ENCODE results near the gene KIRREL3. TPM values are rescaled to one million over a fixed set of nuclear protein-coding genes. Genes with fewer than 3 reads are reported as not detected.

KIRREL3 gene
- polyA plus RNA-seq, 1 donor (not counting 4 experiments of a cell fraction or from before 2014, with no cell fraction given): 0.04 TPM

DNA sequence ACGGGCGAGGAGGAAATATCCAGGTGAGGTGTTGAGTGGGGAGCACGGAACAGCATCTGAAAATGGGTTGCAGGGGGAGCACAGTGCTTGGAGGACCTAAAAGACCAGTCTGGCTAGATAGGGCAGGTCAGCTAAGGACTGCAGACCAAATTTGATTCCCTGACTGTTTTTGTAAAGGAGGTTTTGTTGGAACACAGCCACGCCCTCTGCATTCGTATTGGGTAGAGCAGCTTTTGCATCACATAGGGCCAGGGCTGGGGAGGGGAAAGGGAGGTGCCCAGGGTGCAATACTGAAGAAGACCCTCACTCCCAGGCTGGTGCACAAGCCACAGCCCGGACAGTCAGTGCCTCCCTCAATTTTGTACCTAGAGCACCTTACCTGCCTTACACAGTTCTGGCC, 286.8 kb downstream of the KIRREL3 start:
- Histone ChIP-seq H3K4me2 (ENCODE audit: control insufficient read depth, extremely low read depth, insufficient read depth, low read depth, low read length) (no peak overlapping the region), H2AFZ (ENCODE audit: control insufficient read depth, low read length) (no peak overlapping the region), H3K79me2 (ENCODE audit: control insufficient read depth, insufficient read depth, low read length) (no peaks in the 10 kb centered on the region), H3K9ac (ENCODE audit: control insufficient read depth, extremely low read depth, insufficient read depth, low read length) (no peak overlapping the region), H3K9me1 (ENCODE audit: control insufficient read depth, extremely low read depth, insufficient read depth, low read length) (no peaks in the 10 kb centered on the region), H3K36me3 (ENCODE audit: control insufficient read depth in 2 of 2, extremely low read depth in 1 of 2, insufficient read depth in 2 of 2, low read length in 2 of 2) (no peaks in the 10 kb centered on the region), H3K27ac (ENCODE audit: control insufficient read depth, insufficient read depth, low read length) (no peak overlapping the region), H3K4me1 (ENCODE audit: control insufficient read depth, extremely low read depth, insufficient read depth, low read length) (no peaks in the 10 kb centered on the region), H4K20me1 (ENCODE audit: control insufficient read depth, extremely low read depth, insufficient read depth, low read length) (no peaks in the 10 kb centered on the region), H3K27me3 (ENCODE audit: control insufficient read depth, extremely low read depth, insufficient read depth, low read length) (no peaks in the 10 kb centered on the region), H3K4me3 (ENCODE audit: control insufficient read depth in 2 of 3, extremely low read depth in 1 of 3, insufficient read depth in 2 of 3, low read depth in 1 of 3, low read length in 3 of 3) (no peak overlapping the region), H3K9me3 (ENCODE audit: control insufficient read depth, low read depth, low read length) (no peaks in the 10 kb centered on the region)
- no peak for FAIRE-seq
- DNase-seq (ENCODE audit: low read depth, low spot score): no peak
- TF ChIP-seq, protein P1, sequence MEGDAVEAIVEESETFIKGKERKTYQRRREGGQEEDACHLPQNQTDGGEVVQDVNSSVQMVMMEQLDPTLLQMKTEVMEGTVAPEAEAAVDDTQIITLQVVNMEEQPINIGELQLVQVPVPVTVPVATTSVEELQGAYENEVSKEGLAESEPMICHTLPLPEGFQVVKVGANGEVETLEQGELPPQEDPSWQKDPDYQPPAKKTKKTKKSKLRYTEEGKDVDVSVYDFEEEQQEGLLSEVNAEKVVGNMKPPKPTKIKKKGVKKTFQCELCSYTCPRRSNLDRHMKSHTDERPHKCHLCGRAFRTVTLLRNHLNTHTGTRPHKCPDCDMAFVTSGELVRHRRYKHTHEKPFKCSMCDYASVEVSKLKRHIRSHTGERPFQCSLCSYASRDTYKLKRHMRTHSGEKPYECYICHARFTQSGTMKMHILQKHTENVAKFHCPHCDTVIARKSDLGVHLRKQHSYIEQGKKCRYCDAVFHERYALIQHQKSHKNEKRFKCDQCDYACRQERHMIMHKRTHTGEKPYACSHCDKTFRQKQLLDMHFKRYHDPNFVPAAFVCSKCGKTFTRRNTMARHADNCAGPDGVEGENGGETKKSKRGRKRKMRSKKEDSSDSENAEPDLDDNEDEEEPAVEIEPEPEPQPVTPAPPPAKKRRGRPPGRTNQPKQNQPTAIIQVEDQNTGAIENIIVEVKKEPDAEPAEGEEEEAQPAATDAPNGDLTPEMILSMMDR (optimal IDR thresholded peaks at IDR 0.05 in 1 of 3, IDR thresholded peaks at IDR 0.05 in 1 of 3, conservative IDR thresholded peaks at IDR 0.05 in 1 of 3; ENCODE audit: extremely low read depth in 1 of 3, insufficient read depth in 2 of 3, low read length in 3 of 3): no peak
- no peak for TF ChIP-seq EZH2 (IDR thresholded peaks at IDR 0.05; ENCODE audit: low read length)
- dilution Hi-C loops (cut with MboI; ENCODE audit: extremely low pct_ligation_motif_present, low sequenced_read_pairs): no loop called here

DNA sequence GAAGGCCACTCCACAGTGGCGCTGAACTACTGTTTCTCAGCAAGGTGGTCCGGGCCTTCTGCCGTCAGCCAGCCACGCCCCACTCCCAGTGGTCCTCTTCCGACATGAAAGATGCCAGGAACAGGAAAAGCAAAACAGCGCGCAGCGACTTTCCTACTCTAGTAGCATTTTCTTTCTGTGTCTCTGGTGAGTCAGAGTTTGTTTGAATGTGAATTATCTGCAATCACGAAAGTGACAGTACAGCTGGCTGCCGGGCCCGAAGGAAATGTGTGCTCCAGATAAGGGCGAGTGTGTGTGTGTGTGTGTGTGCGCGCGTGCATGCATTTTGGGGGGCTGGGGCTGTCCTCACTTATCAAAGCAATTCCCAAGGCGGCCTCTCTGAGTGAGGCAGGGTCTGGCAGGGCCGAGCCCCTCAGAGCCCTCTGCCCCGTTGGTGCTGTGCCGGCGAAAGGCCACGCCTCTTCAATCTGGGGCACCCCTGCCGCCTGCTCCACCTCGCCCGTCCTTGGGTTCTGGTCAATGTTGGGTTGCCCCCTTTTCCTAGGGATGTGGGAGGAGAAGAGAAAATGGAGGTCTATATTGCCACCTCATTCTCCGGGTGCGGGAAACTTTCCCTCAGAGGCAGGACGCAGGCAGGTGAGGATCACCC, 288.5 kb downstream of the KIRREL3 start:
- no peak overlapping the region for H3K4me2 ChIP-seq (ENCODE audit: control insufficient read depth, extremely low read depth, insufficient read depth, low read depth, low read length)
- no peak overlapping the region for H3K27ac ChIP-seq (ENCODE audit: control insufficient read depth, insufficient read depth, low read length)
- no peak overlapping the region for H2AFZ ChIP-seq (ENCODE audit: control insufficient read depth, low read length)
- H3K9ac ChIP-seq (ENCODE audit: control insufficient read depth, extremely low read depth, insufficient read depth, low read length): no peak overlapping the region
- H3K79me2 ChIP-seq (ENCODE audit: control insufficient read depth, insufficient read depth, low read length): no peaks in the 10 kb centered on the region
- no peaks in the 10 kb centered on the region for H3K36me3 ChIP-seq (ENCODE audit: control insufficient read depth in 2 of 2, extremely low read depth in 1 of 2, insufficient read depth in 2 of 2, low read length in 2 of 2)
- TF ChIP-seq, protein P1 (optimal IDR thresholded peaks at IDR 0.05 in 1 of 3, IDR thresholded peaks at IDR 0.05 in 1 of 3, conservative IDR thresholded peaks at IDR 0.05 in 1 of 3; ENCODE audit: extremely low read depth in 1 of 3, insufficient read depth in 2 of 3, low read length in 3 of 3): no peak
- no peak for TF ChIP-seq EZH2 (IDR thresholded peaks at IDR 0.05; ENCODE audit: low read length)
- no peak for FAIRE-seq
- H3K4me3 ChIP-seq (ENCODE audit: control insufficient read depth in 2 of 3, extremely low read depth in 1 of 3, insufficient read depth in 2 of 3, low read depth in 1 of 3, low read length in 3 of 3): no peak overlapping the region
- no peaks in the 10 kb centered on the region for H4K20me1 ChIP-seq (ENCODE audit: control insufficient read depth, extremely low read depth, insufficient read depth, low read length)
- H3K9me1 ChIP-seq (ENCODE audit: control insufficient read depth, extremely low read depth, insufficient read depth, low read length): no peaks in the 10 kb centered on the region
- H3K9me3 ChIP-seq (ENCODE audit: control insufficient read depth, low read depth, low read length): no peaks in the 10 kb centered on the region
- no peaks in the 10 kb centered on the region for H3K27me3 ChIP-seq (ENCODE audit: control insufficient read depth, extremely low read depth, insufficient read depth, low read length)
- no peak for DNase-seq (ENCODE audit: low read depth, low spot score)
- no peaks in the 10 kb centered on the region for H3K4me1 ChIP-seq (ENCODE audit: control insufficient read depth, extremely low read depth, insufficient read depth, low read length)
- dilution Hi-C loops (cut with MboI; ENCODE audit: extremely low pct_ligation_motif_present, low sequenced_read_pairs): no loop called here
